Mammary epithelial cell (primary cell): ENCODE results near the gene GTF2F2.

Source experiments
- CTCF ChIP-seq, 2 donors: IDR thresholded peaks in 1 of 2; conservative IDR thresholded peaks in 1 of 2; 2 replicates each; pipeline ENCODE4 v1.5.1; 2011 to 2012; ENCODE audit warnings: inconsistent platforms in 2 of 2, low read length in 2 of 2, mild to moderate bottlenecking in 2 of 2, control low read depth in 1 of 2, low read depth in 1 of 2; ENCODE audit not compliant: insufficient read depth in 1 of 2; ENCODE audit errors: extremely low read depth in 1 of 2
- EZH2 ChIP-seq: IDR thresholded peaks from 2 replicates; pipeline ENCODE4 v1.6.1; 2012; ENCODE audit warnings: low read length, inconsistent platforms, borderline replicate concordance

DNA sequence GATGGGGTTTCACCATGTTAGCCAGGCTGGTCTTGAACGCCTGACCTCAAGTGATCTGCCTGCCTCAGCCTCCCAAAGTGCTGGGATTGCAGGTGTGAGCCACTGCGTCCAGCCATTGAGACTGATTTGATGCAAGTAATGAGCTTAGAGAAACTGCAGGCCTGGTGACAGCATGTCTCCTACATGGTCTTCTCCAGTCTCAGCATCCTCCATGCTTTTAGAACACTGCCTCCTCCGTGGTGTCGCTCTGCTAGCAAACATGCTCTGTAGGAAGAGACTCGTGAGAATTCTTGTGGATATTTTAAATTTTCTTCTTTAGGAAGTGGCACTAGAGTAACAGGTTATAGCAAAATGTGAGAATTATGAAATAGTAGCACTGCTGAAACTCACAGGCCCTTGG is 183.6 kb downstream of the GTF2F2 start:
- TF ChIP-seq CTCF (conservative IDR thresholded peaks at IDR 0.05 in 1 of 2, IDR thresholded peaks at IDR 0.05 in 1 of 2; ENCODE audit: extremely low read depth in 1 of 2, insufficient read depth in 1 of 2, low read depth in 1 of 2, low read length in 2 of 2) (no peak), EZH2 (no peak)
